Measurements from ENCODE around the gene GRIK3.
"Not testable (repeated sequence)": the region's sequence is repeated elsewhere in the genome, so short reads cannot be mapped to it uniquely, and the experiment has no call there.

The GRIK3 gene

GRCh38 chr1:36909946-36910725 is 124.2 kb downstream of the GRIK3 start:
- H3K4me3 ChIP-seq (replicated peaks; ENCODE audit: insufficient read depth, low read length) = no peak overlapping the region
- H3K27ac ChIP-seq (replicated peaks) = no peak overlapping the region
- TF ChIP-seq SPI1 (IDR thresholded peaks at IDR 0.05; ENCODE audit: borderline replicate concordance, low read depth) = no peak
- TF ChIP-seq REST (IDR thresholded peaks at IDR 0.05; ENCODE audit: insufficient replicate concordance, low read depth) = no peak
- TF ChIP-seq CTCF (IDR thresholded peaks at IDR 0.05; ENCODE audit: insufficient read depth, low read length) = no peak
- TF ChIP-seq GABPA (IDR thresholded peaks at IDR 0.05; ENCODE audit: low read depth) = no peak
- no peak for TF ChIP-seq POLR2AphosphoS5 (IDR thresholded peaks at IDR 0.05; ENCODE audit: low read depth)
- H3K27me3 ChIP-seq (ENCODE audit: insufficient read depth, poor library complexity, severe bottlenecking) = no peaks in the 10 kb centered on the region
- DNase-seq (ENCODE audit: low read depth in 1 of 2, low spot score in 1 of 2) = no peak

GRCh38 chr1:36909359-36909758 is 125.0 kb downstream of the GRIK3 start:
- not testable (repeated sequence) for DNase-seq (ENCODE audit: low read depth in 1 of 2, low spot score in 1 of 2); H3K27me3 ChIP-seq (ENCODE audit: insufficient read depth, poor library complexity, severe bottlenecking)

GRCh38 chr1:36908096-36908495 is 126.2 kb downstream of the GRIK3 start:
- H3K27me3 ChIP-seq (ENCODE audit: insufficient read depth, poor library complexity, severe bottlenecking) = no peaks in the 10 kb centered on the region
- no peak for DNase-seq (ENCODE audit: low read depth in 1 of 2, low spot score in 1 of 2)
- H3K4me3 ChIP-seq (replicated peaks; ENCODE audit: insufficient read depth, low read length) = no peak overlapping the region
- TF ChIP-seq POLR2AphosphoS5 (IDR thresholded peaks at IDR 0.05; ENCODE audit: low read depth) (no peak), GABPA (IDR thresholded peaks at IDR 0.05; ENCODE audit: low read depth) (no peak), CTCF (IDR thresholded peaks at IDR 0.05; ENCODE audit: insufficient read depth, low read length) (no peak), SPI1 (IDR thresholded peaks at IDR 0.05; ENCODE audit: borderline replicate concordance, low read depth) (no peak), REST (IDR thresholded peaks at IDR 0.05; ENCODE audit: insufficient replicate concordance, low read depth) (no peak)
- H3K27ac ChIP-seq (replicated peaks) = no peak overlapping the region

More at GRCh38 chr1:36909359-36909758, 125.0 kb downstream of the GRIK3 start:
- H3K27ac ChIP-seq (replicated peaks); H3K4me3 ChIP-seq (replicated peaks; ENCODE audit: insufficient read depth, low read length): not testable (repeated sequence)

- no peak for TF ChIP-seq POLR2AphosphoS5 (IDR thresholded peaks at IDR 0.05; ENCODE audit: low read depth)
- TF ChIP-seq CTCF (IDR thresholded peaks at IDR 0.05; ENCODE audit: insufficient read depth, low read length) = no peak
- Histone ChIP-seq H3K27me3 (ENCODE audit: insufficient read depth, poor library complexity, severe bottlenecking) (no peaks in the 10 kb centered on the region), H3K27ac (replicated peaks) (no peak overlapping the region), H3K4me3 (replicated peaks; ENCODE audit: insufficient read depth, low read length) (no peak overlapping the region)
- no peak for DNase-seq (ENCODE audit: low read depth in 1 of 2, low spot score in 1 of 2)
Observed at GRCh38 chr1:36906555-36906954, 127.8 kb downstream of the GRIK3 start.
